Ishikawa (cell line): ENCODE results near the gene BAZ1B.

ENCODE experiments used
- CEBPB ChIP-seq: IDR thresholded peaks from 2 replicates; pipeline ENCODE4 v1.6.1; 2012
- EGR1 ChIP-seq: IDR thresholded peaks from 2 replicates; pipeline ENCODE4 v1.6.1; 2012
- EP300 ChIP-seq: IDR thresholded peaks from 2 replicates; pipeline ENCODE4 v1.6.1; 2012; ENCODE audit warnings: borderline replicate concordance
- FOXM1 ChIP-seq: IDR thresholded peaks from 2 replicates; pipeline ENCODE4 v1.6.1; 2012; ENCODE audit warnings: low read depth, borderline replicate concordance
- RAD21 ChIP-seq: IDR thresholded peaks from 2 replicates; pipeline ENCODE4 v1.6.1; 2012; ENCODE audit warnings: low read depth
- REST ChIP-seq: IDR thresholded peaks from 2 replicates; pipeline ENCODE4 v1.6.1; 2012; ENCODE audit warnings: low read depth, mild to moderate bottlenecking
- TAF1 ChIP-seq: IDR thresholded peaks from 2 replicates; pipeline ENCODE4 v1.6.1; 2012; ENCODE audit warnings: low read depth, mild to moderate bottlenecking
- TCF12 ChIP-seq: IDR thresholded peaks from 2 replicates; pipeline ENCODE4 v1.6.1; 2012; ENCODE audit warnings: low read depth
- TEAD4 ChIP-seq: IDR thresholded peaks from 2 replicates; pipeline ENCODE4 v1.6.1; 2012
- YY1 ChIP-seq: IDR thresholded peaks from 2 replicates; pipeline ENCODE4 v1.6.1; 2012; ENCODE audit warnings: low read depth
- ZBTB7A ChIP-seq: IDR thresholded peaks from 2 replicates; pipeline ENCODE4 v1.6.1; 2012; ENCODE audit warnings: low read depth
- TF ChIP-seq, protein P1 (sequence below): IDR thresholded peaks from 2 replicates; pipeline ENCODE4 v1.6.1; 2012
- TF ChIP-seq, protein P2 (sequence below): IDR thresholded peaks from 2 replicates; pipeline ENCODE4 v1.6.1; 2012

DNA sequence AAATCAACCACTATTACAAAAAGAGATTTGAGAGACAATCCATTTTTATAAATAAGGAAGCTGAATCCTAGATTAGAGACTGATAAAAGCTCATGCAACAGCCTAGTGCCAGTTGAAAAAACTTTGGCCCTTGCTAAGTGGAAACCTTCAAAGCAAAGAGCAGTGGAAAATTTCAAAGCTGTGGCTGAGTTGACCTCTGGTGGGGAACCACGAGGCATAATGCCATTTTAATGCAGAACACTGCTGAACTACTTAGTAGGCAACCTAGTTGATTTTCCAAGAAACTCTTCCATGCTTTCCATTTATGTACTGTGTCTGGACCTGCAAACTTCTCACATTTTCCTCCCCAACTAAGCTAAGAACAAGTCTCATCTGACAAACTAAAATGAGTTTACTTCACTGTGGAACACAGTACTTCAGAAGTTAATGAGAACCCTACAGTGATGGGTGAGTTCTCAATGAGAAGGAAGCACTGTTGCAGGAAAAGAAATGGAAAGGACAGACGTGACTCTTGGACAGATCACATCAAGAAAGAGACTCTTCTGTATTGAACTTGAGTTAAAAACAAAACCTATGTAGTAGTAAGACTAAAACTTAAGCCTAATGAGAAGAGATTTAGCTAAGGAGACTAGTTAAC is 69.0 kb downstream of the BAZ1B start:
- no peak for TF ChIP-seq CEBPB
- TF ChIP-seq, protein P1, sequence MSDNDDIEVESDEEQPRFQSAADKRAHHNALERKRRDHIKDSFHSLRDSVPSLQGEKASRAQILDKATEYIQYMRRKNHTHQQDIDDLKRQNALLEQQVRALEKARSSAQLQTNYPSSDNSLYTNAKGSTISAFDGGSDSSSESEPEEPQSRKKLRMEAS, result no peak
- TF ChIP-seq, protein P2, sequence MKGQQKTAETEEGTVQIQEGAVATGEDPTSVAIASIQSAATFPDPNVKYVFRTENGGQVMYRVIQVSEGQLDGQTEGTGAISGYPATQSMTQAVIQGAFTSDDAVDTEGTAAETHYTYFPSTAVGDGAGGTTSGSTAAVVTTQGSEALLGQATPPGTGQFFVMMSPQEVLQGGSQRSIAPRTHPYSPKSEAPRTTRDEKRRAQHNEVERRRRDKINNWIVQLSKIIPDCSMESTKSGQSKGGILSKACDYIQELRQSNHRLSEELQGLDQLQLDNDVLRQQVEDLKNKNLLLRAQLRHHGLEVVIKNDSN, result no peak
- TF ChIP-seq FOXM1, result no peak
- no peak for TF ChIP-seq YY1
- no peak for TF ChIP-seq TAF1
- no peak for TF ChIP-seq EP300
- no peak for TF ChIP-seq ZBTB7A
- TF ChIP-seq REST, result no peak
- TF ChIP-seq RAD21, result no peak
- TF ChIP-seq TCF12, result no peak
- no peak for TF ChIP-seq TEAD4
- TF ChIP-seq EGR1, result no peak
